ENCODE data around the gene PGM2.

The PGM2 gene

DNA sequence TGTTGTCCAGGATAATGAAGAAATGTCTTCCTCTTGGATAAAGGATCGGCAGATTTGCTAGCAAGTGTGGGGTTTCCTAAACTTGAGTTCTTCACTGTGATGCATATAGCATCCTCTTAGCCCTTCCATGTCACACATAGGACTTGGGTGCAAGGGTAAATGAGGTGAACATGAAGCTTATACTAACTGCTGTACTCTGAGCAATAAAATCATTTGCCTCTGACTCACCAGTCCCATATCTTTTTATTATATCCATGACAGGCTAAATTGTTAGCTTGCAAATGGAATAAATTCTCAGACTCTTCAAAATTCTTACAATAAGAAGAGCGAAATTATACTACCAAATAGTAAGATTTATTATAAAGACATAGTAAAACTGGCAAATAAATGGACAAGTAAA is 49.7 kb downstream of the PGM2 start:
- H3K4me3 ChIP-seq (ENCODE audit: low read depth in 1 of 2, low read length in 2 of 2), result no peak overlapping the region
- no peak overlapping the region for H2AFZ ChIP-seq (ENCODE audit: low read depth, low read length)
- DNase-seq (no peak), ATAC-seq (ENCODE audit: insufficient read depth, low read depth) (no peak)
- TF ChIP-seq EZH2 (IDR thresholded peaks at IDR 0.05; ENCODE audit: borderline replicate concordance, low read depth, low read length, severe bottlenecking) (no peak), CTCF (IDR thresholded peaks at IDR 0.05; ENCODE audit: borderline replicate concordance, extremely low read depth, low read length, poor library complexity, severe bottlenecking) (no peak)
- no peaks in the 10 kb centered on the region for H3K27me3 ChIP-seq (ENCODE audit: insufficient read depth, low read length, poor library complexity)
- H3K79me2 ChIP-seq (ENCODE audit: insufficient read depth, low read length), result no peaks in the 10 kb centered on the region
- no peak overlapping the region for H3K4me2 ChIP-seq (ENCODE audit: insufficient read depth, low read length)
- H3K27ac ChIP-seq (ENCODE audit: low read length), result no peak overlapping the region
- peaks cover 5% of the 10 kb centered on the region; the same call in 1 of the 2 replicates for H3K4me1 ChIP-seq (ENCODE audit: insufficient read depth, low read length)
- H3K9ac ChIP-seq (ENCODE audit: low read depth, low read length), result no peak overlapping the region
- H3K9me3 ChIP-seq (ENCODE audit: insufficient read depth, low read length, severe bottlenecking), result no peaks in the 10 kb centered on the region
- no peaks in the 10 kb centered on the region for H4K20me1 ChIP-seq (ENCODE audit: insufficient read depth, low read length)
- no peaks in the 10 kb centered on the region for H3K36me3 ChIP-seq (ENCODE audit: insufficient read depth, low read length)

DNA sequence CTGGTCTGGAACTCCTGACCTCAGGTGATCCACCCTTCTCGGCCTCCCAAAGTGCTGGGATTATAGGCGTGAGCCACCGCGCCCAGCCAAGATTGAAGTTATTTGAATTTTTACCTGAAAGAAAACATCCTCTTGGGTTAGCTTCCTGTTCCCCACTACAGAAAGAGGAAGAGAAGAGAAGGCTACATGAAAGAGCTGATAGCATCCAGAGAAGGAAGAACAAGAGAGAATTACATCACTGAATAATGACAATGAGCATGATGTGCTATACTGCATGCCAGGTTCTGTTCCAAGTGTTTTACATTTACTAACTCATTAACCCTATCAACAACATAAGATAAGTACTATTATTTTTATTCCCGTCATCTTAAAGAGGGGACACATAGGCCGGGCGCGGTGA is 52.9 kb downstream of the PGM2 start:
- no peak overlapping the region for H2AFZ ChIP-seq (ENCODE audit: low read depth, low read length)
- H3K4me3 ChIP-seq (ENCODE audit: low read depth in 1 of 2, low read length in 2 of 2), result no peak overlapping the region
- DNase-seq (no peak), ATAC-seq (ENCODE audit: insufficient read depth, low read depth) (no peak)
- H3K4me1 ChIP-seq (ENCODE audit: insufficient read depth, low read length), result no peaks in the 10 kb centered on the region
- no peaks in the 10 kb centered on the region for H3K27me3 ChIP-seq (ENCODE audit: insufficient read depth, low read length, poor library complexity)
- no peaks in the 10 kb centered on the region for H3K9me3 ChIP-seq (ENCODE audit: insufficient read depth, low read length, severe bottlenecking)
- H3K36me3 ChIP-seq (ENCODE audit: insufficient read depth, low read length), result no peaks in the 10 kb centered on the region
- H3K79me2 ChIP-seq (ENCODE audit: insufficient read depth, low read length), result no peaks in the 10 kb centered on the region
- no peak overlapping the region for H3K9ac ChIP-seq (ENCODE audit: low read depth, low read length)
- no peak overlapping the region for H3K4me2 ChIP-seq (ENCODE audit: insufficient read depth, low read length)
- H4K20me1 ChIP-seq (ENCODE audit: insufficient read depth, low read length), result no peaks in the 10 kb centered on the region
- H3K27ac ChIP-seq (ENCODE audit: low read length), result no peak overlapping the region
- TF ChIP-seq EZH2 (IDR thresholded peaks at IDR 0.05; ENCODE audit: borderline replicate concordance, low read depth, low read length, severe bottlenecking) (no peak), CTCF (IDR thresholded peaks at IDR 0.05; ENCODE audit: borderline replicate concordance, extremely low read depth, low read length, poor library complexity, severe bottlenecking) (no peak)

DNA sequence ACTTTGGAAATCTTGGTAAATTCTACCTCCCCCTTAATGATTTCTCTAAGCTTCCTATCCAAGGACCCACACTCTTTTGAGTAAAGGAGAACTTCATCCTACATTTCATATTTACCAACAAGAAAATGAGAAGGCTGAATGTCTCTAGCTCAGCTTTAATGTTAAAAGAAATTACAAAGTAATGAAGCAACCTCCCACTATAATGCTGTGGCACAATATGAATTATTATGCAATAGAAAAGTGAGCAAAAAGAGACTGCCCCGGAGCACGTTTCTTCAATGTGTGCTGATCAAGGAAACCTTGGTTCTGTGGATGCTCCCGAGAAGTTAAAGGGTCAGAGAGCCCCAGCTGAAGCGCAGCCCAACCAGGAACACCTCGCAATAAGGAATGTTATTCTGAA is 55.3 kb downstream of the PGM2 start:
- H3K79me2 ChIP-seq (ENCODE audit: insufficient read depth, low read length), result no peaks in the 10 kb centered on the region
- no peaks in the 10 kb centered on the region for H3K4me1 ChIP-seq (ENCODE audit: insufficient read depth, low read length)
- H2AFZ ChIP-seq (ENCODE audit: low read depth, low read length), result no peak overlapping the region
- ATAC-seq (ENCODE audit: insufficient read depth, low read depth) (no peak), DNase-seq (no peak)
- no peaks in the 10 kb centered on the region for H3K36me3 ChIP-seq (ENCODE audit: insufficient read depth, low read length)
- no peak overlapping the region for H3K4me3 ChIP-seq (ENCODE audit: low read depth in 1 of 2, low read length in 2 of 2)
- H3K9ac ChIP-seq (ENCODE audit: low read depth, low read length), result no peak overlapping the region
- no peak overlapping the region for H3K27ac ChIP-seq (ENCODE audit: low read length)
- TF ChIP-seq EZH2 (IDR thresholded peaks at IDR 0.05; ENCODE audit: borderline replicate concordance, low read depth, low read length, severe bottlenecking) (no peak), CTCF (IDR thresholded peaks at IDR 0.05; ENCODE audit: borderline replicate concordance, extremely low read depth, low read length, poor library complexity, severe bottlenecking) (no peak)
- H3K9me3 ChIP-seq (ENCODE audit: insufficient read depth, low read length, severe bottlenecking), result no peaks in the 10 kb centered on the region
- H4K20me1 ChIP-seq (ENCODE audit: insufficient read depth, low read length), result no peaks in the 10 kb centered on the region
- H3K27me3 ChIP-seq (ENCODE audit: insufficient read depth, low read length, poor library complexity), result no peaks in the 10 kb centered on the region
- no peak overlapping the region for H3K4me2 ChIP-seq (ENCODE audit: insufficient read depth, low read length)
